Panc1 (cell line): ENCODE data around the gene EMX1. TPM values are rescaled to one million over a fixed set of nuclear protein-coding genes. Genes with fewer than 3 reads are reported as not detected.

Experiments used
- ATAC-seq: fragments of 200-7000 bp; cut with Tn5 transposase; 2 replicates; pipeline ENCODE4 v1.9.1; 2020; ENCODE audit warnings: mild to moderate bottlenecking, moderate library complexity
- BruUV-seq: library from RNA; stranded (reverse); fragments of 400-500 nt; replicated peaks from 2 replicates; lab custom pipeline; 2021; lab: Mats Ljungman, UMichigan
- CTCF ChIA-PET: fragments of 300-600 bp; sonication (Branson Sonifier 250); formaldehyde crosslinking; loops from one replicate; lab custom pipeline; 2022; ENCODE audit warnings: antibody characterized with exemption; lab: Charles Lee
- POLR2A ChIA-PET: fragments of 300-600 bp; sonication (Branson Sonifier 250); formaldehyde crosslinking; loops from one replicate; lab custom pipeline; 2022; ENCODE audit warnings: antibody characterized with exemption; lab: Charles Lee
- DNase-seq: peaks from one replicate; pipeline ENCODE4 v3.0.0-alpha.2; 2010; ENCODE audit warnings: low read depth, low spot score
- H3K27ac ChIP-seq: 2 replicates; pipeline ENCODE4 v1.5.1; 2011; ENCODE audit warnings: mild to moderate bottlenecking, low read length, inconsistent platforms
- H3K27me3 ChIP-seq: fragments of 200-500 bp; sonication (Bioruptor generic); 2 replicates; pipeline ENCODE4 v1.6.0; 2014; ENCODE audit warnings: low read length, inconsistent platforms; ENCODE audit not compliant: control insufficient read depth, insufficient read depth
- H3K36me3 ChIP-seq: fragments of 200-500 bp; sonication (Bioruptor generic); 2 replicates; pipeline ENCODE4 v1.5.1; 2014; ENCODE audit warnings: inconsistent platforms, mild to moderate bottlenecking, low read length, moderate library complexity; ENCODE audit not compliant: control insufficient read depth, insufficient read depth
- H3K4me1 ChIP-seq: 2 replicates; pipeline ENCODE4 v1.5.1; 2011; ENCODE audit warnings: inconsistent platforms, mild to moderate bottlenecking, low read length, moderate library complexity; ENCODE audit not compliant: control insufficient read depth, insufficient read depth
- H3K4me3 ChIP-seq, 2 experiments: 2 replicates each; pipeline ENCODE4 v1.5.1; 2011 to 2012; ENCODE audit warnings: low read depth in 2 of 2, low read length in 2 of 2, mild to moderate bottlenecking in 2 of 2, inconsistent platforms in 1 of 2, moderate library complexity in 1 of 2
- H3K9me3 ChIP-seq: fragments of 200-500 bp; sonication (Bioruptor generic); 2 replicates; pipeline ENCODE4 v1.5.1; 2014; ENCODE audit warnings: low read depth, mild to moderate bottlenecking, inconsistent platforms, low read length, moderate library complexity; ENCODE audit not compliant: control insufficient read depth, insufficient read depth
- POLR2AphosphoS5 ChIP-seq: IDR thresholded peaks from 2 replicates; pipeline ENCODE4 v1.6.1; 2012; ENCODE audit warnings: mild to moderate bottlenecking, low read depth, low read length, moderate library complexity
- SIN3A ChIP-seq: IDR thresholded peaks from 2 replicates; pipeline ENCODE4 v1.6.1; 2012; ENCODE audit warnings: low read depth, mild to moderate bottlenecking, low read length, moderate library complexity, borderline replicate concordance; ENCODE audit not compliant: insufficient read depth
- TCF7L2 ChIP-seq: IDR thresholded peaks from 2 replicates; pipeline ENCODE4 v1.6.1; 2011; ENCODE audit warnings: mild to moderate bottlenecking, low read depth, low read length, inconsistent platforms
- in situ Hi-C: cut with HindIII; loops from 2 replicates; pipeline ENCODE4 v1.10.0; 2016; ENCODE audit warnings: low sequenced_read_pairs, low pct_unique_long_range_greater_than_20kb
- intact Hi-C: fragments of 100-400 bp; cut with micrococcal nuclease; formaldehyde crosslinking; loops from one replicate; pipeline ENCODE4 v1.10.0; 2022; ENCODE audit not compliant: unreplicated experiment
- total RNA-seq: library from RNA; stranded (reverse); gene quantifications from one replicate; pipeline ENCODE4 v1.2.1, GENCODE V29; 2021; ENCODE audit not compliant: unreplicated experiment
- TF ChIP-seq, protein P1 (sequence below): fragments of 450-650 bp; IDR thresholded peaks from 2 replicates; pipeline ENCODE4 v1.5.1; 2017; ENCODE audit warnings: mild to moderate bottlenecking
- TF ChIP-seq, protein P2 (sequence below), 2 experiments: IDR thresholded peaks; 2 replicates each; pipeline ENCODE4 v1.6.1; 2011 to 2012; ENCODE audit warnings: low read depth in 2 of 2, control low read depth in 1 of 2, low read length in 1 of 2, mild to moderate bottlenecking in 1 of 2, moderate library complexity in 1 of 2; ENCODE audit not compliant: insufficient read depth in 1 of 2

The EMX1 gene
- total RNA-seq, 1 experiment from 2014 or later, result 0.36 TPM

DNA sequence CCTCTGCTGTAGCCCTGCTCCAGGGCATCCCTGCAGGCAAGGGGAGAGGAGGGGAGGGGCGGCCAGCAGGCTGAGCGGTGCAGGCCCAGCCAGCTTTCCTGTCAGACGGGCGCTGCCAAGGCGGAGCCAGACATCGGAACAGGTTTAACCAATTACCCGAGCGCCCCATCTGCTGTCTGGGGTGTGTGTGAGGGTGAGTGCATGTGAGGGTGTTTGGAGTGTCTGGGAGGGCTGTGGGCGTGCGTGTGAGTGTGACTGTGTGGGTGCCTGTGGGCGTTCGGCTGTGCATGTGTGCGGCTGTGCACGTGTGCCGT is 20.0 kb downstream of the EMX1 start:
- BruUV-seq, result no TSS peak
- in situ Hi-C loops, result no loop called here
- no peaks in the 10 kb centered on the region for H3K9me3 ChIP-seq
- no peak overlapping the region for H3K4me3 ChIP-seq
- ChIA-PET POLR2A (no interaction called here), CTCF (no interaction called here)
- TF ChIP-seq POLR2AphosphoS5 (no peak), TCF7L2 (no peak), SIN3A (no peak)
- TF ChIP-seq, protein P1, sequence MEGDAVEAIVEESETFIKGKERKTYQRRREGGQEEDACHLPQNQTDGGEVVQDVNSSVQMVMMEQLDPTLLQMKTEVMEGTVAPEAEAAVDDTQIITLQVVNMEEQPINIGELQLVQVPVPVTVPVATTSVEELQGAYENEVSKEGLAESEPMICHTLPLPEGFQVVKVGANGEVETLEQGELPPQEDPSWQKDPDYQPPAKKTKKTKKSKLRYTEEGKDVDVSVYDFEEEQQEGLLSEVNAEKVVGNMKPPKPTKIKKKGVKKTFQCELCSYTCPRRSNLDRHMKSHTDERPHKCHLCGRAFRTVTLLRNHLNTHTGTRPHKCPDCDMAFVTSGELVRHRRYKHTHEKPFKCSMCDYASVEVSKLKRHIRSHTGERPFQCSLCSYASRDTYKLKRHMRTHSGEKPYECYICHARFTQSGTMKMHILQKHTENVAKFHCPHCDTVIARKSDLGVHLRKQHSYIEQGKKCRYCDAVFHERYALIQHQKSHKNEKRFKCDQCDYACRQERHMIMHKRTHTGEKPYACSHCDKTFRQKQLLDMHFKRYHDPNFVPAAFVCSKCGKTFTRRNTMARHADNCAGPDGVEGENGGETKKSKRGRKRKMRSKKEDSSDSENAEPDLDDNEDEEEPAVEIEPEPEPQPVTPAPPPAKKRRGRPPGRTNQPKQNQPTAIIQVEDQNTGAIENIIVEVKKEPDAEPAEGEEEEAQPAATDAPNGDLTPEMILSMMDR, result no peak
- TF ChIP-seq, protein P2, sequence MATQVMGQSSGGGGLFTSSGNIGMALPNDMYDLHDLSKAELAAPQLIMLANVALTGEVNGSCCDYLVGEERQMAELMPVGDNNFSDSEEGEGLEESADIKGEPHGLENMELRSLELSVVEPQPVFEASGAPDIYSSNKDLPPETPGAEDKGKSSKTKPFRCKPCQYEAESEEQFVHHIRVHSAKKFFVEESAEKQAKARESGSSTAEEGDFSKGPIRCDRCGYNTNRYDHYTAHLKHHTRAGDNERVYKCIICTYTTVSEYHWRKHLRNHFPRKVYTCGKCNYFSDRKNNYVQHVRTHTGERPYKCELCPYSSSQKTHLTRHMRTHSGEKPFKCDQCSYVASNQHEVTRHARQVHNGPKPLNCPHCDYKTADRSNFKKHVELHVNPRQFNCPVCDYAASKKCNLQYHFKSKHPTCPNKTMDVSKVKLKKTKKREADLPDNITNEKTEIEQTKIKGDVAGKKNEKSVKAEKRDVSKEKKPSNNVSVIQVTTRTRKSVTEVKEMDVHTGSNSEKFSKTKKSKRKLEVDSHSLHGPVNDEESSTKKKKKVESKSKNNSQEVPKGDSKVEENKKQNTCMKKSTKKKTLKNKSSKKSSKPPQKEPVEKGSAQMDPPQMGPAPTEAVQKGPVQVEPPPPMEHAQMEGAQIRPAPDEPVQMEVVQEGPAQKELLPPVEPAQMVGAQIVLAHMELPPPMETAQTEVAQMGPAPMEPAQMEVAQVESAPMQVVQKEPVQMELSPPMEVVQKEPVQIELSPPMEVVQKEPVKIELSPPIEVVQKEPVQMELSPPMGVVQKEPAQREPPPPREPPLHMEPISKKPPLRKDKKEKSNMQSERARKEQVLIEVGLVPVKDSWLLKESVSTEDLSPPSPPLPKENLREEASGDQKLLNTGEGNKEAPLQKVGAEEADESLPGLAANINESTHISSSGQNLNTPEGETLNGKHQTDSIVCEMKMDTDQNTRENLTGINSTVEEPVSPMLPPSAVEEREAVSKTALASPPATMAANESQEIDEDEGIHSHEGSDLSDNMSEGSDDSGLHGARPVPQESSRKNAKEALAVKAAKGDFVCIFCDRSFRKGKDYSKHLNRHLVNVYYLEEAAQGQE (IDR thresholded peaks at IDR 0.05; ENCODE audit: insufficient read depth in 1 of 2, low read depth in 2 of 2, low read length in 1 of 2), result no peak
- DNase-seq, result no peak
- no peaks in the 10 kb centered on the region for H3K27me3 ChIP-seq
- intact Hi-C loops, result no loop called here
- H3K27ac ChIP-seq, result no peak overlapping the region
- no peaks in the 10 kb centered on the region for H3K4me1 ChIP-seq
- peak; percentile 26 for ATAC-seq
- no peaks in the 10 kb centered on the region for H3K36me3 ChIP-seq

DNA sequence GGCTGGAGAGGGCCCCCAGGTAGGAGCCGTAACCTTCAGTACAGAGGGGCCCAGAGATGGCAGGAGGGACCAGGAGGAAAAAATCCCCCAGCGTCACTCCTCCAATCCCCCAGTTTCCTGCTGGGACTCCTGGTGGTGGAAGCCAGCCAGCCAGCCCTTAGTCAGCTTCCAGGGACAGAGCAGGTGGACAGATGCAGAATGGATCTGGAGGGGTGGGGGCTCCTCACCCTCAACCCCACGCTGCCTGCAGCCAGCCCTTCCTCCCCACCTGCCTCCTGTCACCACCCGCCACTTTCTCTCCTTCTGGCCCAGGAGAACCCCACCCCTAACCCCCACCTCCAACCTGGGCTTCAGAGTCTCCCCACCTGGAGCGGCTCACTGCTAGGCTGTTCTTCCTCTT is 21.1 kb downstream of the EMX1 start:
- CTCF ChIA-PET, result no interaction called here

More for the DNA sequence above, 21.1 kb downstream of the EMX1 start:
- ATAC-seq (no peak), DNase-seq (no peak)
- Histone ChIP-seq H3K9me3 (no peaks in the 10 kb centered on the region), H3K4me3 (no peak overlapping the region), H3K27me3 (no peaks in the 10 kb centered on the region), H3K4me1 (no peaks in the 10 kb centered on the region), H3K27ac (no peak overlapping the region), H3K36me3 (no peaks in the 10 kb centered on the region)
- in situ Hi-C loops, result no loop called here
- POLR2A ChIA-PET, result no interaction called here
- intact Hi-C loops, result no loop called here
- no TSS peak for BruUV-seq
- no peak for TF ChIP-seq TCF7L2
- no peak for TF ChIP-seq SIN3A
- TF ChIP-seq POLR2AphosphoS5, result no peak
- TF ChIP-seq, protein P1, result no peak
